EL (cell line): ENCODE measurements around the gene CSTF2T.

Experiments used
- DNase-seq: peaks from one replicate; pipeline ENCODE4 v3.0.0-alpha.2; 2016

Gene CSTF2T

GRCh38 chr10:51699475-51700227, at the start of gene CSTF2T:
CSTF2T (minus strand) TSS chr10:51699595; CDS start chr10:51699549, 46 bp downstream.
- peak; percentile 93 for DNase-seq

GRCh38 chr10:51748959-51749358, 49.6 kb upstream of the CSTF2T start:
- DNase-seq: no peak

GRCh38 chr10:51747216-51747615, 47.8 kb upstream of the CSTF2T start:
- no peak for DNase-seq

GRCh38 chr10:51745397-51745796, 46.0 kb upstream of the CSTF2T start:
- DNase-seq: no peak

GRCh38 chr10:51744235-51745000, 45.0 kb upstream of the CSTF2T start:
- no peak for DNase-seq

GRCh38 chr10:51743146-51743545, 43.8 kb upstream of the CSTF2T start:
- no peak for DNase-seq

- DNase-seq: peak; percentile 47
Measured at GRCh38 chr10:51733057-51733456, 33.7 kb upstream of the CSTF2T start.

- no peak for DNase-seq
Measured at GRCh38 chr10:51729822-51730555, 30.6 kb upstream of the CSTF2T start.

GRCh38 chr10:51724038-51724437, 24.6 kb upstream of the CSTF2T start:
- DNase-seq: no peak

GRCh38 chr10:51718804-51719291, 19.5 kb upstream of the CSTF2T start:
- peak; percentile 46 for DNase-seq

GRCh38 chr10:51716981-51717380, 17.6 kb upstream of the CSTF2T start:
- no peak for DNase-seq

GRCh38 chr10:51711519-51711891, 12.1 kb upstream of the CSTF2T start:
- no peak for DNase-seq

- no peak for DNase-seq
Measured at GRCh38 chr10:51709324-51709972, 10.1 kb upstream of the CSTF2T start.

- DNase-seq: no peak
Measured at GRCh38 chr10:51708609-51709008, 9.2 kb upstream of the CSTF2T start.

- no peak for DNase-seq
Measured at GRCh38 chr10:51707821-51708424, 8.5 kb upstream of the CSTF2T start.

GRCh38 chr10:51707392-51707791, 8.0 kb upstream of the CSTF2T start:
- DNase-seq: no peak

GRCh38 chr10:51706225-51706624, 6.8 kb upstream of the CSTF2T start:
- DNase-seq: no peak

- DNase-seq: no peak
Measured at GRCh38 chr10:51705774-51706173, 6.4 kb upstream of the CSTF2T start.

- DNase-seq: no peak
Measured at GRCh38 chr10:51700228-51700817, 928 bp upstream of the CSTF2T start.

GRCh38 chr10:51699145-51699474, 285 bp downstream of the CSTF2T start:
- DNase-seq: no peak

GRCh38 chr10:51698473-51699063, 827 bp downstream of the CSTF2T start:
- DNase-seq: no peak

GRCh38 chr10:51696251-51696650, 3.1 kb downstream of the CSTF2T start:
- no peak for DNase-seq
